Cerebellar cortex (tissue), 1 donor: ENCODE results near the gene CORO1C.
"Not testable (repeated sequence)": the region's sequence is repeated elsewhere in the genome, so short reads cannot be mapped to it uniquely, and the experiment has no call there.

ENCODE experiments used
- DNase-seq: peaks from one replicate; pipeline ENCODE4 v3.0.0-alpha.2; 2015; ENCODE audit warnings: low spot score

Gene CORO1C

GRCh38 chr12:108633534-108634248 is 97.6 kb downstream of the CORO1C start, which contains the start of gene SELPLG:
TSS of gene SELPLG (minus strand) at chr12:108633894. CDS start at chr12:108624307, 9,587 bp downstream.
- no peak for DNase-seq

DNA sequence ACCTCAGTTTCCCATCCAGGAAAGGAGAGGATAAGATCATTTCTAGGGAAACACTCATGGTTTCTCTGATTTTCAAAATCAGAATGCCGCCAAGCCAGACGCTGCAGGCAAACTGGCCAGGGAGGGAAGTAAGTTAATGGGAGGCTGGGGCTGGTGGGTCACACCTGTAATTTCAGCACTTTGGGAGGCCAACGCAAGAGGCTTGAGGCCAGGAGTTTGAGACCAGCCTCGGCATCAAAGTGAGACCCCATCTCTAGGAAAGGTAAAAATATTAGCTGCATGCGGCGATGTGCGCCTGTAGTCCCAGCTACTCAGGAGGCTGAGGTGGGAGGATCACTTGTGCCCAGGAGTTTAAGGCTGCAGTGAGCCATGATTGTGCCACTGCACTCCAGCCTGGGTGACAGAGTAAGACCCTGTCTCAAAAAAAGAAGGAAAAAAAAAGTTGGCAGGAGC is 98.2 kb downstream of the CORO1C start:
- no peak for DNase-seq

- not testable (repeated sequence) for DNase-seq
Measured at GRCh38 chr12:108631261-108631660, 100.1 kb downstream of the CORO1C start.

DNA sequence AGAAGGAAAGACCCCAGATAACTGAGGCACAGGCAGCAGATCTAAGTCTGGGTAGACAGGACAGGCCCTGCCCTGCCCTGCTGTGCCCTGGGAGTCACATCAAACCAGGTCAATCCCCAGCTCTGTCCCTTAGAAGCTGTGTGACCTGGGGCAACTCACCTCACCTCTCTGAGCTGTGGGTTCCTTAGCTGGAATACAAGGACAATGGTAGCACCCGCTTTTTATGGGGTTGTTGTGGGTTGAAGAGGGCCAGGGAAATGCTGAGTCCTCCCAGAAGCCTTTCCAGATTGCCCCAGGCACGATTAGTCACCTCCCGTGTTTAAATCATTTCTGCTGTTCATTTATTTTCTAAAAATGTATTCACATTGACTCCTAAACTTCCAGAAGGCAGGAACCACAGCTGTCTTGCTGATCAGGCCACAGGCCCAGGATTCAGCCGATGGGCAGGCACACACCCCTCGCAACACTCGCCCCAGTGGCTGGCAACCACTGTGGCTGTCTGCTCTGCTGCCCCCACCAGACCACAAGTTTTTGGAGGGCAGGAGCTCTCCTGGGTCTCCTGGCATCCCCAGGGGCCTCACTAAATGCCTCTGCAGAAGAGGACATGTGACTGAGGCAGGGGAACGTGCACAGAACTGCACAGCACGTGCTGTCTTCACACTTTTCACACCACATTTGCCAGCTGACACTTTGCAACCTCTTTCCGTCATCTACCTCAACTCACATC is 100.7 kb downstream of the CORO1C start:
- no peak for DNase-seq

DNA sequence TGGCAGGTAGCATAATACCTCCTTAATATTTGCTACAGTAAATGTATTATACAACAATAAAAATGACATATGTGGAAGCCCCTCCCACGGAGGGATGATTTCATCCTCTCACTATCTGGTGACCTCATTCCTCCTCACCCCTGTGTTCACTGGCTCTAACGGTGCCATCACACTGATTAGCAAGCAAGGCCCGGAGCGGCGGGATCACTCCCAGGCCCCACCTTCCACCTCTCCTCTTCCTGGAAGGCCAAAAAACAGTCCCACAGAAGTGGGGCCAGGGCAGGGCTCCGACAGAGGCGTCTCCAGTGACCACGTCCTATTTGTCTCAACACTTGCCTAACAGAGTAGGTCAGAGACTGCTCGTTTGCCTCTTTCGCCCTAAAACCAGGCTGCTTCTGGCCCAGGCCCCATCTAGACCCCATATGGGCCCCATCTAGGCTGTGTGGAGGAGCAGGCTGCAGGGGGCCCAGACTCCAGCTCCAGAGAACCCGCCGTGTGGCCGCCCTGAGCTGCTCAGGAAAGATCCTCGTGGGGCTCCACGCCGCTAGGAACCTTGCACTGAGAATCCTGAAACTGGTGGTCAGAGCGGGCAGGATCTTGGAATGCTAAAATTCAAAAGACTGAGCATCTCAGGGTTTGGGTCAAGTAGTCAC is 101.4 kb downstream of the CORO1C start:
- no peak for DNase-seq

GRCh38 chr12:108629151-108629550 is 102.2 kb downstream of the CORO1C start:
- no peak for DNase-seq

DNA sequence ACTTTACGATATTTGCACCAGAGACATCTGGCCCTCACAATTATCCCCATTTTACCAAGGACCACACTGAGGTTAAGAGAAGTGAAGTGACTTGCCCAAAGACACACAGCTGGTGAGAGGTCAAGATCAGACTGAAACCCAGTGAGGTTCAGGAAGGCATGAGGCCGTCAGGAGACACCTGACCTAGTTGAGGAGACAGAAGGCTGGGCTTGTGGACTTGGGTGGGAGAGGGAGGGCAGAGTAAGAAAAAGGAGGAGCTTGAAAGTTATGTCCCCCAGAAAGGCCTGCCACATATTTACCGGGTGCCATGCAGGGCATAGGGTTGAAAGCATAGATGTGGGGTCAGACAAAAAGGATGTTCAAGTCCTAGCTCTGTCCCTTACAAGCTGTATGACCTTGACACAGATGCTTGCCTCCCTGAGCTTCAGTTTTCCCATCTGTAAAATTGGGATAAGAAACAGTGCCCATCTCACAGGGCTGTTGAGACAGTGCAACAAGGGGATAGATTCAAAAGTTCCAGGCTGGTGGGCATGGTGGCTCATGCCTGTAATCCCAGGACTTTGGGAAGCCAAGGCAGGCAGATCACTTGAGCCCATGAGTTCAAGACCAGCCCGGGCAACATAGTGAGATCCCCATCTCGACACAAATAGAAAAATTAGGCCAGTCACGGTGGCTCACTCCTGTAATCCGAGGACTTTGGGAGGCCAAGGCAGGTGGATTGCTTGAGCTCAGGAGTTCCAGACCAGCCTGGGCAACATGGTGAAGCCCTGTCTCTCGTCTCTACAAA is 104.0 kb downstream of the CORO1C start:
- DNase-seq, result no peak

DNA sequence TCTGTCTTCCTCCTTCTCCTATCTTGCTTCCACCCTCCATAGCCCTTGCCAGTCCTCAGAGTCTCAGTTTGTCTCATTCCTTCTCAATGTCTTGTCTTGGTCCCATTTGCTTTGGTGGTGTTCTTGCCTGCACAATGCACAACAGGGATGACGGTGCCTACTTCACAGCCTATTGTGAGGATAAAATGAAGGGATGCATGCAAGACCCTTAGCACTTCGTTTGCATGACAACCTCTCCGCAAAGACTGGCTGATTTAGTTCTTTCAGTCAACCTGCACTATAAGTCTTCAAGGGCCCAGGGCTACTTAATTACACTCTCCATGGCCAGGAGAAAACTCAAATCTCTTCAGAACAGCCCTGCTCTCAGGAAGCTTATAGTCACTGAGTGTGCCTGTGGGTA is 106.1 kb downstream of the CORO1C start:
- no peak for DNase-seq

DNA sequence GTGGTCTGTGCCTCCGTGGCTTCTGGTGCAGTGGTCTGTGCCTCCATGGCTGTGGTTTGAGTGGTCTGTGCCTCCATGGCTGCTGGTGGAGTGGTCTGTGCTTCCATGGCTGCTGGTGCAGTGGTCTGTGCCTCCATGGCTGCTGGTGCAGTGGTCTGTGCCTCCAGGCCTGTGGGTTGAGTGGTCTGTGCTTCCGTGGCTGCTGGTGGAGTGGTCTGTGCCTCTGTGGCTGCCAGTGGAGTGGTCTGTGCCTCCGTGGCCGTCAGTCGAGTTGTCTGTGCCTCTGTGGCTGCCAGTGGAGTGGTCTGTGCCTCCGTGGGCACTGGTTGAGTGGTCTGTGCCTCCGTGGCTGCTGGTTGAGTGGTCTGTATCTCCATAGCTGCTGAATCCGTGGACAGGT is 107.7 kb downstream of the CORO1C start:
- DNase-seq, result no peak

- no peak for DNase-seq
Measured at GRCh38 chr12:108622921-108623514, 108.3 kb downstream of the CORO1C start.

DNA sequence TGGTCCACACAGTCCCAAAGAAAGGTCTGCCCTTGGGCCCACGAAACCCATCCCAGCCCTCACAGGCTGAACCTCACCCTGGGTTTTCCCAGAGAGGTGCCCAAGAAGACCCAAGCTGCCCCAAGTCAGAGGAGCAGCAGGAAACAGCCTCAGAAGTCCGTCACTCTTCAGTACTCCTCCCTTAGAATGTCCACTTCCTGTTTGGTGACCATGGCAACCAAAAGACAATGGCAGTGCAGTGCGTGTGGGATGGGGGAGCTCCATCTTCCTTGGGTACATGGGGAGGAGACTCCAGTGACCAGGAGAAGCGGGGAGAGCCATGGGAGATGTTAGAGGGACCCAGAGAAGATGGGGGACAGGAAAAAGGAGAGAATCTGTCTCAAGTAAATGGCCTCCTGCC is 108.9 kb downstream of the CORO1C start:
- no peak for DNase-seq

DNA sequence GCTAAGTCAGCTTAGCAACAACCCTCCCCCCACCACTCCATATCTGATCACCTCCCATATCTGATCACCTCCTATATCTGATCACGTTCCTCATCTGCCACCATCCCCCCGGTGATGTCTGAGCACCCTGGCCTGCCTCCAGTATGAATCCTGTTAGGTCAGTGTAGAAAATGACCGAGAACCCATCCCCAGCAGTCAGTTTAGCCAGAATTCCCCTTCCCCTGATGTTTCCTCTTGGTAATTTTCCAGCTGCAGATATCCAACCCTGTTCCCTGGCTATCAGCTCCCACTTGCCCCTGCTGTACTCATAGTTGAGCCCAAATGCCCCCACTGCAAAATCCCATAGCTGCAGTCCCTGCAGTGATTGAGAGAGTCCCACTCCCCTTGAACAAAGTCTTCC is 110.2 kb downstream of the CORO1C start:
- DNase-seq, result no peak

DNA sequence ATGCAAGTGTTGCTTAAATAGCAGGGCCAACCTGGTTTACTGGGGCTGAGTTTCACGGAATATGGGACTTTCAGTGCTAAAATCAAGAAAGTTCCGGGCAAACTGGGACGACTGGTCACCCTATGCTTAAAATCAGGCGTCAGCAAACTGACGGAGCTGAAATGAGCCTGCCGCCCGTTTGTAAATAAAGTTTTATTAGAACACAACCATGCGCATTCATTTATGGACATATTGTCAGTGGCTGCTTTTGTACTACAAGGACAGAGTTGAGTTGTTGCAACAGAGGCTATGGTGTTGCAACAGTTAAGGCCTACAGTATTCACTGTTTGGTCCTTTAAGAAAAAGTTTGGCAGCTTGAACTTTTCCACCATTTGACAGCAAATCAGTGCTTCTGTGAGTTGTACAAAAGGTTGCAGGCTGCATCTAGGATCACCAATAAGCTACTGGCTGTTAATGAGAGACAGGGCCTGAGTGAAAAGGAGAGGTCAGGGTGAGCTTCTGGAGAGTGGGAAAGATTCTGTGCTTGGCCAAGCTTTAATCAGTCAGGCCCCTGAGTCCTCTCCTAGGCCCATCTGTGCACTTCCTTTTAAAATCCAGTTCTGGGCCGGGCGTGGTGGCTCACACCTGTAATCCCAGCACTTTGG is 111.0 kb downstream of the CORO1C start:
- DNase-seq, result no peak

DNA sequence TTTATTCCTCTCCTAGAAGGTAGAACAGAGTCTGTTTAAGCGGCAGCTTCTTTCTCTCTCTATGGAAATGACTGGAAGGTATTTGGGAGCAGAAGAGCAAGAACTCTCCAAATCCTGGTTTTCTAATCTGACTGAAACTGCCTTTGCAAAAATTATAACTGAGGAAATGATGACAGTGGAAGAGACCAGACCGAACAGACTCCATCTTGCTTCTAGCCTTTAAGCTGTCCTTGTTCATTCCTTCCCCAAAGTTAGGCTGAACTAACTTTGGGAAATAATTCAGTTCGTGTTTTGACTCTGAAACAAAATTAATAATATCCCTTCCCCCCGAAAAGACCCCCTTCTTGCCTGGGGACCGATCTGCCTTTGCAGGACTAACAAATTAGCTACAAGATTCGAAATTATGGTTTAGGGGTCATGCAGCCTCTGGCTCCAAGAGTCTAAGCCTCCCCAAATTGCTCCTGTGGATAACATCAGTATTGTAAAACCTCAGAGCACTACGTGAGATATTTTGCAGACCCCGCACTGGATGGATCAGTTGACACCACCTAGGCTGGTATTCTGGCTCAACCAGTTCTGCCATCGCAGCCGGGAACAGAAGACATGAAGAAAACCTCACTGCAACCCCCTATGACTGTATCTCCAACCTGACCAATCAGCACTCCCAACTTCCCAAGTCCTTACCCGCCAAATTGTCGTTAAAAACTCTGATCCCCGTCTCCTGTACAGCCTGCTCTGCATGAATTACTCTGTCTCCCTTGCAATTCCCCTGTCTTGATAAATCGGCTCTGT is 111.8 kb downstream of the CORO1C start:
- no peak for DNase-seq

DNA sequence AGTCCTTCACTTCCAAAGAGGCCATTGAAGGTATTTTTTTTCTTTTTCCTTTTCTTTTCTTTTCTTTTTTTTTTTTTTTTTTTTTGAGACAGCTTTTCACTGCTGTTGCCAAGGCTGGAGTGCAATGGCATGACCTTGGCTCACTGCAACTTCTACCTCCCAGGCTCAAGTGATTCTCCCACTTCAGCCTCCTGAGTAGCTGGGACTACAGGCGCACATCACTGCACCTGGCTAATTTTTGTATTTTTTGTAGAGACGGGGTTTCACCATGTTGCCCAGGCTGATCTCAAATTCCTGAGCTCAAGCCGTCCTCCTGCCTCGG is 112.4 kb downstream of the CORO1C start:
- not testable (repeated sequence) for DNase-seq

GRCh38 chr12:108618079-108618952 is 113.0 kb downstream of the CORO1C start:
- DNase-seq, result peak; percentile 85

GRCh38 chr12:108616941-108617858 is 114.1 kb downstream of the CORO1C start:
- no peak for DNase-seq

GRCh38 chr12:108616359-108616758 is 115.0 kb downstream of the CORO1C start:
- no peak for DNase-seq
